K562 (cell line): Measurements from ENCODE around the gene ADI1.

Experiments used
- E2F3 ChIP-seq: fragments of 250-450 bp; sonication (Bioruptor Pico); IDR thresholded peaks from 2 replicates; pipeline ENCODE4 v1.4.0; 2020; ENCODE audit warnings: mild to moderate bottlenecking
- GTF2F1 ChIP-seq: IDR thresholded peaks from 2 replicates; pipeline ENCODE4 v1.6.1; 2011; ENCODE audit warnings: low read depth, low read length, improper control_type of control experiment
- PHF20 ChIP-seq: fragments of 450-650 bp; IDR thresholded peaks from 2 replicates; pipeline ENCODE4 v1.6.1; 2018; ENCODE audit not compliant: partially characterized antibody
- TOE1 ChIP-seq, 2 experiments: fragments of 450-650 bp in 1 of 2; sonication (generic) in 1 of 2; formaldehyde crosslinking in 1 of 2; IDR thresholded peaks; 2 replicates each; pipeline versions ENCODE4 v1.7.1 to v1.8.0; 2016 to 2022; ENCODE audit warnings: borderline replicate concordance in 2 of 2, mild to moderate bottlenecking in 2 of 2, antibody characterized with exemption in 1 of 2, inconsistent platforms in 1 of 2, low read depth in 1 of 2, missing genetic modification reagents in 1 of 2, moderate library complexity in 1 of 2
- TRIM28 ChIP-seq: fragments of 450-650 bp; IDR thresholded peaks from 2 replicates; pipeline ENCODE4 v1.6.1; 2017
- ZNF133 ChIP-seq: fragments of 250-450 bp; sonication (Bioruptor Pico); IDR thresholded peaks from 2 replicates; pipeline ENCODE4 v1.4.0; 2020; ENCODE audit warnings: mild to moderate bottlenecking

GRCh38 chr2:3487432-3487831 lies 31.9 kb downstream of the ADI1 start:
- TF ChIP-seq PHF20 (no peak), GTF2F1 (no peak), TOE1 (IDR thresholded peaks at IDR 0.05; ENCODE audit: borderline replicate concordance) (no peak), TOE1 (CRISPR knock-in tag; IDR thresholded peaks at IDR 0.05; ENCODE audit: borderline replicate concordance, low read depth) (no peak), ZNF133 (no peak), TRIM28 (no peak), E2F3 (CRISPR knock-in tag) (no peak)
